ENCODE measurements around the gene KRT73.

The KRT73 gene

GRCh38 chr12:52564582-52564981 lies 53.8 kb downstream of the KRT73 start:
- FAIRE-seq = no peak

- no peak for FAIRE-seq
Observed at GRCh38 chr12:52561880-52562449, 56.4 kb downstream of the KRT73 start.

GRCh38 chr12:52559979-52560378 lies 58.4 kb downstream of the KRT73 start:
- FAIRE-seq = no peak

- no peak for FAIRE-seq
Observed at GRCh38 chr12:52558781-52559445, 59.4 kb downstream of the KRT73 start.
